Right lobe of liver (tissue), 6 donors: Measurements from ENCODE around the gene ALG9. TPM values are rescaled to one million over a fixed set of nuclear protein-coding genes. Genes with fewer than 3 reads are reported as not detected.

ENCODE experiments used
- ATAC-seq, 4 donors: fragments of 200-7000 bp; cut with Tn5 transposase; one replicate each; pipeline ENCODE4 v1.9.1; 2020; ENCODE audit warnings: mild to moderate bottlenecking in 4 of 4, moderate library complexity in 4 of 4
- DNase-seq, 3 donors: peaks; one replicate each; pipeline ENCODE4 v3.0.0-alpha.2; 2020
- H3K27ac ChIP-seq, 3 donors: fragments of 200-600 bp; one replicate each; pipeline ENCODE4 v1.8.0; 2022
- H3K27me3 ChIP-seq, 2 donors: fragments of 200-600 bp; one replicate each; pipeline ENCODE4 v1.8.0; 2022
- H3K36me3 ChIP-seq, 4 donors: fragments of 200-600 bp; sonication (generic) in 1 of 4; one replicate each; pipeline versions ENCODE4 v1.5.1 to v1.8.0; 2017 to 2022; ENCODE audit warnings: control low read depth in 1 of 4
- H3K4me1 ChIP-seq, 4 donors: fragments of 200-600 bp; sonication (generic) in 1 of 4; one replicate each; pipeline versions ENCODE4 v1.5.1 to v1.8.0; 2017 to 2022; ENCODE audit warnings: control low read depth in 1 of 4
- H3K4me3 ChIP-seq, 3 donors: fragments of 200-600 bp; one replicate each; pipeline ENCODE4 v1.8.0; 2022
- H3K9me3 ChIP-seq, 4 donors: fragments of 200-600 bp; sonication (generic) in 1 of 4; one replicate each; pipeline versions ENCODE4 v1.5.1 to v1.8.0; 2017 to 2022; ENCODE audit warnings: control low read depth in 1 of 4
- POLR2A ChIP-seq: fragments of 450-650 bp; IDR thresholded peaks from one replicate; pipeline ENCODE4 v1.6.1; 2017; ENCODE audit warnings: antibody characterized with exemption, mild to moderate bottlenecking
- WGBS: methylation state at CpG from one replicate; pipeline ENCODE4 v1.1.6; 2018; ENCODE audit warnings: low coverage, low lambda C conversion rate; ENCODE audit not compliant: insufficient coverage; ENCODE audit errors: missing lambda C conversion rate; 5-methylcytosine and 5-hydroxymethylcytosine counted together
- intact Hi-C, 2 donors: fragments of 100-400 bp; cut with DNase I; formaldehyde crosslinking; loops; one replicate each; pipeline versions ENCODE4 v1.11.2 to v1.14.1; 2022
- total RNA-seq, 6 experiments: library from RNA; depleted of rRNA in 2 of 6; stranded (reverse); fragments of >200 nt in 2 of 6; fragmentation: NEBNext Ultra II Directional in 3 of 6; extraction: Animal tissue kit (Norgen Biotek cat#: 25700) in 3 of 6; gene quantifications; one replicate each; pipeline versions ENCODE4 v1.1.0 to v1.2.4, GENCODE V29; 2016 to 2023
- TF ChIP-seq, protein P1 (sequence below), 4 donors: fragments of 200-600 bp in 3 of 4; fragments of 450-650 bp in 1 of 4; IDR thresholded peaks; one replicate each; pipeline versions ENCODE4 v1.5.1 to v1.8.0; 2016 to 2022; ENCODE audit warnings: antibody characterized with exemption in 4 of 4, mild to moderate bottlenecking in 2 of 4
- donor health status: DM: no; HTN: yes; CAD: no.
- donor health status: DM: no; HTN: no; CAD: no.
- donor health status: DM: no; HTN: no; CAD: no.
- donor health status: DM: no; HTN: yes; CAD: no.
- donor health status: DM: no; HTN: yes; CAD: no.

ALG9 gene
- total RNA-seq, 6 experiments from 2014 or later, result 15.0 to 20.8 (median 18.2) TPM

DNA sequence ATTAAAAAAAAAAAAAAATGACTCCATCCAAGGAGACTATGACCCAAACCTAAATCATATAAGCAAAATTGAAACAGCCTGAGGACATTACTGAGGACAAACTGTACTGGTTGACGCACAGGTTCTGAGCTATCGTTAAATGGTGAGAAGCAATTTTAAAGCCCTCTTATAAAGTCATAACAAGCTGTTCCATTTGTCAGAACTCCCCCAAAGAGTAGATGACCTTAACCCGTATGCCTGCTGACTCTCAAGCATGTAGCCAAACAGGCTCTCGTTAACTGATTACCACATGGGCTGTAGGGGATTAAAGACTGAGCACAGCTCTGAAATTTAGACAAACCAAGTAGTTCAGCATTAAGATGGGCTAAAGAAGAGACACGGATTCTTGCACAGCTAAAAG is 38.0 kb upstream of the ALG9 start:
- H3K4me3 ChIP-seq, result no peak overlapping the region
- ATAC-seq, result no peak
- TF ChIP-seq POLR2A, result no peak
- TF ChIP-seq, protein P1, sequence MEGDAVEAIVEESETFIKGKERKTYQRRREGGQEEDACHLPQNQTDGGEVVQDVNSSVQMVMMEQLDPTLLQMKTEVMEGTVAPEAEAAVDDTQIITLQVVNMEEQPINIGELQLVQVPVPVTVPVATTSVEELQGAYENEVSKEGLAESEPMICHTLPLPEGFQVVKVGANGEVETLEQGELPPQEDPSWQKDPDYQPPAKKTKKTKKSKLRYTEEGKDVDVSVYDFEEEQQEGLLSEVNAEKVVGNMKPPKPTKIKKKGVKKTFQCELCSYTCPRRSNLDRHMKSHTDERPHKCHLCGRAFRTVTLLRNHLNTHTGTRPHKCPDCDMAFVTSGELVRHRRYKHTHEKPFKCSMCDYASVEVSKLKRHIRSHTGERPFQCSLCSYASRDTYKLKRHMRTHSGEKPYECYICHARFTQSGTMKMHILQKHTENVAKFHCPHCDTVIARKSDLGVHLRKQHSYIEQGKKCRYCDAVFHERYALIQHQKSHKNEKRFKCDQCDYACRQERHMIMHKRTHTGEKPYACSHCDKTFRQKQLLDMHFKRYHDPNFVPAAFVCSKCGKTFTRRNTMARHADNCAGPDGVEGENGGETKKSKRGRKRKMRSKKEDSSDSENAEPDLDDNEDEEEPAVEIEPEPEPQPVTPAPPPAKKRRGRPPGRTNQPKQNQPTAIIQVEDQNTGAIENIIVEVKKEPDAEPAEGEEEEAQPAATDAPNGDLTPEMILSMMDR (IDR thresholded peaks at IDR 0.05), result no peak
- 79% methylated on average over 5 of the region's 5 CpGs for whole genome bisulfite sequencing
- H3K27ac ChIP-seq, result no peak overlapping the region
- no peaks in the 10 kb centered on the region for H3K27me3 ChIP-seq
- H3K36me3 ChIP-seq, result no peaks in the 10 kb centered on the region
- DNase-seq, result no peak
- intact Hi-C loops, result no loop called here
- no peaks in the 10 kb centered on the region for H3K9me3 ChIP-seq
- H3K4me1 ChIP-seq, result no peaks in the 10 kb centered on the region

DNA sequence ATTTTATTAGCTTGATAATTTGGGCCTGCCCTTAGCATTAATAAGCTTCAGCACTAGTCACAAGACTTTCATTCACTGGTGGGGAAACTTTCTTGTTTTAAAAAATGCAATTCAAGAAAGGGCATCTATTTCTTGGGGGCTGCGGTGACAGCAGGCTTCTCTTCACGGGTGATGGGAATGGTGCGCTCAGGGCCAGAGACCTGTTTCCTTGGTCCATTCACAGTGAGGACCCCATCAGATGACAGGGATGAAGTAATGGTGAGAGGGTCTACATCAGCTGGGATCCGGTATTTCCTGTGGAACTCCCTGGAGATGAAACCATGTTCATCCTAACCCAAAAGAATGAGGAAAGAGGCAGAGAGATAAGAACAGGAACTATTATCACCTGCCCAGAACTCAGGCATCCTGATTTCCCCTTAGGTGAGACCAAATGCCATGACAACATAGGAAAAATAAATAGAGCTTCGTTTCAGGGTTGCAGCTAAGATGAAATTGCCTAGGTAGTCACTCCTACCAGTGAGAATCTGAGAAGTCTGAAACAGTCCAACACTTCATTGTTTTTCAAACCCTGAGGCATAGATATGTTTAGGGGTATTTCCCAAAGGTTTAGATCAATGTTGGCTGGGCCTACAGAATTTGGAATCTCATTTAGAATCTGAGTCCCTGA is 37.4 kb upstream of the ALG9 start:
- WGBS, result 74% methylated on average over 5 of the region's 5 CpGs
- no peak for TF ChIP-seq POLR2A
- TF ChIP-seq, protein P1 (IDR thresholded peaks at IDR 0.05), result no peak
- H3K27ac ChIP-seq, result no peak overlapping the region

DNA sequence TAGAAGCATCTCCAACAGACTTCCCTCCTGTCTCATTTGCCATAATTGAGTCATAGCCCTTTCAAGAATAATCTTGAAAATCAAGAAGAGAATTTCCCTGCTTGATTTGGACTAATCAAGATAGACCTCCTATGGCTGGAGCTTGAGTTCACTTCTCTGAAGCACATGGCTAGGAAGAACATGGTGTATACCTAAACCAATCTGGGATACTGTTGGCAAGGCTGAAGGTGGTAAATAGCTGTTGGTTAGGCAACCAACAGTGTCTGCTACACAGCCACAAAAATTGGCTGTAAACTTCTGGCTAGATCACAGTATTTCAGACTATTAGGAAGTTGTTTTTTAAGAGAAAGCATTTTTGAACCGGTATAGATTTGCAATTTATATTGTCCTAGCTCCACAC is 35.3 kb upstream of the ALG9 start:
- ATAC-seq, result no peak
- intact Hi-C loops, result no loop called here

More for the DNA sequence above, 37.4 kb upstream of the ALG9 start:
- DNase-seq, result no peak
- no peaks in the 10 kb centered on the region for H3K9me3 ChIP-seq
- no peaks in the 10 kb centered on the region for H3K27me3 ChIP-seq
- no peaks in the 10 kb centered on the region for H3K36me3 ChIP-seq
- H3K4me1 ChIP-seq, result no peaks in the 10 kb centered on the region
- intact Hi-C loops, result no loop called here
- no peak for ATAC-seq
- H3K4me3 ChIP-seq, result no peak overlapping the region

DNA sequence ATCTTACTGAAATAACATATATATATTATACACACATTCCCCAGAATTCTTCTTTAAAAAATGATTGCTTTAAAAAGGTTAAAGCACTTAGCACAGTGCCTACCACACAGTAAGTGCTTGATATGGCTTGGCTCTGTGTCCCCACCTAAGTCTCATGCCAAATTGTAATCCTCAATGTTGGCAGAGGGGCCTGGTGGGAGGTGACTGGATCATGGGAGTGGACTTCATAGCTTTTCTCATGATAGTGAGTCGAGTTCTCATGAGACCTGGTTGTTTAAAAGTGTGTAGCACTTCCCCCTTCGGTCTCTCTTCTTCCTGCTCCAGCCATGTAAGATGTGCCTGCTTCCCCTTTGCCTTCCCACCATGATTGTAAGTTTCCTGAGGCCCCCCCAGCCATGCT is 34.0 kb upstream of the ALG9 start:
- intact Hi-C loops, result no loop called here

More for the DNA sequence above, 35.3 kb upstream of the ALG9 start:
- no peaks in the 10 kb centered on the region for H3K4me1 ChIP-seq
- WGBS, result 100% methylated on average over 1 of the region's 1 CpG
- TF ChIP-seq, protein P1 (IDR thresholded peaks at IDR 0.05), result no peak
- no peak for TF ChIP-seq POLR2A
- H3K27me3 ChIP-seq, result no peaks in the 10 kb centered on the region
- H3K9me3 ChIP-seq, result no peaks in the 10 kb centered on the region
- no peak overlapping the region for H3K27ac ChIP-seq
- DNase-seq, result no peak
- no peak overlapping the region for H3K4me3 ChIP-seq
- no peaks in the 10 kb centered on the region for H3K36me3 ChIP-seq

More for the DNA sequence above, 34.0 kb upstream of the ALG9 start:
- DNase-seq (no peak), ATAC-seq (no peak)
- no peak for TF ChIP-seq POLR2A
- TF ChIP-seq, protein P1 (IDR thresholded peaks at IDR 0.05), result no peak
- H3K4me3 ChIP-seq, result no peak overlapping the region
- WGBS, result 53% methylated on average over 2 of the region's 2 CpGs
- no peak overlapping the region for H3K27ac ChIP-seq
- no peaks in the 10 kb centered on the region for H3K9me3 ChIP-seq
- no peaks in the 10 kb centered on the region for H3K27me3 ChIP-seq
- no peaks in the 10 kb centered on the region for H3K4me1 ChIP-seq
- H3K36me3 ChIP-seq, result no peaks in the 10 kb centered on the region
